ENCODE measurements around the gene DHX9. TPM values are rescaled to one million over a fixed set of nuclear protein-coding genes. Genes with fewer than 3 reads are reported as not detected.

DHX9 gene
- total RNA-seq, 1 donor from 2014 or later: 117 TPM

GRCh38 chr1:182826892-182827291 is 12.3 kb upstream of the DHX9 start:
- Mint-ChIP-seq H3K27ac (ENCODE audit: unreplicated experiment) (no peak overlapping the region), H3K36me3 (ENCODE audit: low read depth) (peaks cover 17% of the 10 kb centered on the region), H3K9me3 (ENCODE audit: low read depth) (no peaks in the 10 kb centered on the region), H3K4me1 (ENCODE audit: low read depth) (no peaks in the 10 kb centered on the region), H3K27me3 (ENCODE audit: low read depth) (no peaks in the 10 kb centered on the region), H3K4me3 (ENCODE audit: unreplicated experiment) (no peak overlapping the region)
- no peak for TF ChIP-seq CTCF (IDR thresholded peaks at IDR 0.05)
- DNase-seq (ENCODE audit: low spot score): no peak

- Mint-ChIP-seq H3K27me3 (ENCODE audit: low read depth) (no peaks in the 10 kb centered on the region), H3K9me3 (ENCODE audit: low read depth) (no peaks in the 10 kb centered on the region), H3K36me3 (ENCODE audit: low read depth) (peaks cover 7% of the 10 kb centered on the region), H3K4me3 (ENCODE audit: unreplicated experiment) (no peak overlapping the region), H3K27ac (ENCODE audit: unreplicated experiment) (no peak overlapping the region), H3K4me1 (ENCODE audit: low read depth) (no peaks in the 10 kb centered on the region)
- no peak for DNase-seq (ENCODE audit: low spot score)
- no peak for TF ChIP-seq CTCF (IDR thresholded peaks at IDR 0.05)
Observed at GRCh38 chr1:182829285-182829932, 9.7 kb upstream of the DHX9 start.

GRCh38 chr1:182833271-182833670 is 5.9 kb upstream of the DHX9 start:
- H3K4me3 Mint-ChIP-seq (ENCODE audit: unreplicated experiment): no peak overlapping the region
- H3K9me3 Mint-ChIP-seq (ENCODE audit: low read depth): no peaks in the 10 kb centered on the region
- H3K27me3 Mint-ChIP-seq (ENCODE audit: low read depth): no peaks in the 10 kb centered on the region
- TF ChIP-seq CTCF (IDR thresholded peaks at IDR 0.05): no peak
- no peak for DNase-seq (ENCODE audit: low spot score)
- no peaks in the 10 kb centered on the region for H3K4me1 Mint-ChIP-seq (ENCODE audit: low read depth)
- peaks cover 1% of the 10 kb centered on the region for H3K36me3 Mint-ChIP-seq (ENCODE audit: low read depth)
- no peak overlapping the region for H3K27ac Mint-ChIP-seq (ENCODE audit: unreplicated experiment)

- Mint-ChIP-seq H3K36me3 (ENCODE audit: low read depth) (no peaks in the 10 kb centered on the region), H3K27me3 (ENCODE audit: low read depth) (no peaks in the 10 kb centered on the region), H3K4me1 (ENCODE audit: low read depth) (peaks cover 4% of the 10 kb centered on the region), H3K4me3 (ENCODE audit: unreplicated experiment) (no peak overlapping the region), H3K9me3 (ENCODE audit: low read depth) (no peaks in the 10 kb centered on the region), H3K27ac (ENCODE audit: unreplicated experiment) (no peak overlapping the region)
- TF ChIP-seq CTCF (IDR thresholded peaks at IDR 0.05): no peak
- DNase-seq (ENCODE audit: low spot score): no peak
Observed at GRCh38 chr1:182834326-182834725, 4.8 kb upstream of the DHX9 start.

- no peaks in the 10 kb centered on the region for H3K27me3 Mint-ChIP-seq (ENCODE audit: low read depth)
- DNase-seq (ENCODE audit: low spot score): no peak
- no peak for TF ChIP-seq CTCF (IDR thresholded peaks at IDR 0.05)
- peaks cover 8% of the 10 kb centered on the region for H3K4me1 Mint-ChIP-seq (ENCODE audit: low read depth)
- H3K4me3 Mint-ChIP-seq (ENCODE audit: unreplicated experiment): no peak overlapping the region
- H3K27ac Mint-ChIP-seq (ENCODE audit: unreplicated experiment): no peak overlapping the region
- peaks cover 2% of the 10 kb centered on the region for H3K36me3 Mint-ChIP-seq (ENCODE audit: low read depth)
- H3K9me3 Mint-ChIP-seq (ENCODE audit: low read depth): no peaks in the 10 kb centered on the region
Observed at GRCh38 chr1:182835806-182836205, 3.3 kb upstream of the DHX9 start.
